ENCODE data around the gene OR2B2.
A peak's percentile ranks its signal among the peaks of the same experiment; 100 is the strongest.
"Not testable (repeated sequence)": the region's sequence is repeated elsewhere in the genome, so short reads cannot be mapped to it uniquely, and the experiment has no call there.

OR2B2 gene

GRCh38 chr6:27911956-27912446 is at the start of gene OR2B2:
OR2B2 (minus strand) TSS chr6:27912396; CDS start chr6:27912319, 77 bp downstream.
- no peak for DNase-seq

- DNase-seq, result no peak
Measured at GRCh38 chr6:27957516-27957915, 45.3 kb upstream of the OR2B2 start.

- DNase-seq, result no peak
Measured at GRCh38 chr6:27956941-27957340, 44.7 kb upstream of the OR2B2 start, which contains the start of gene OR2B6. OR2B6 (plus strand) TSS chr6:27957241; CDS start chr6:27957241, 0 bp downstream.

- no peak for DNase-seq
Measured at GRCh38 chr6:27951040-27951439, 38.8 kb upstream of the OR2B2 start.

GRCh38 chr6:27948237-27948636 is 36.0 kb upstream of the OR2B2 start:
- no peak for DNase-seq

GRCh38 chr6:27943072-27943471 is 30.9 kb upstream of the OR2B2 start:
- not testable (repeated sequence) for DNase-seq

- DNase-seq, result no peak
Measured at GRCh38 chr6:27940766-27941165, 28.6 kb upstream of the OR2B2 start.

- no peak for DNase-seq
Measured at GRCh38 chr6:27931209-27931608, 19.0 kb upstream of the OR2B2 start.

- not testable (repeated sequence) for DNase-seq
Measured at GRCh38 chr6:27929930-27930329, 17.7 kb upstream of the OR2B2 start.

- DNase-seq, result not testable (repeated sequence)
Measured at GRCh38 chr6:27928041-27928440, 15.8 kb upstream of the OR2B2 start.

GRCh38 chr6:27924179-27924578 is 12.0 kb upstream of the OR2B2 start:
- no peak for DNase-seq

- DNase-seq, result no peak
Measured at GRCh38 chr6:27922949-27923348, 10.8 kb upstream of the OR2B2 start.

GRCh38 chr6:27908017-27908416 is 4.2 kb downstream of the OR2B2 start:
- DNase-seq, result no peak

GRCh38 chr6:27902335-27903314 is 9.6 kb downstream of the OR2B2 start:
- peak; percentile 78 for DNase-seq

GRCh38 chr6:27901801-27902200 is 10.4 kb downstream of the OR2B2 start:
- no peak for DNase-seq

GRCh38 chr6:27900197-27900596 is 12.0 kb downstream of the OR2B2 start:
- DNase-seq, result not testable (repeated sequence)

GRCh38 chr6:27899543-27899942 is 12.7 kb downstream of the OR2B2 start:
- no peak for DNase-seq

GRCh38 chr6:27897580-27898206 is 14.5 kb downstream of the OR2B2 start:
- DNase-seq, result no peak

- DNase-seq, result no peak
Measured at GRCh38 chr6:27896398-27896796, 15.8 kb downstream of the OR2B2 start.

GRCh38 chr6:27894839-27895762 is 17.1 kb downstream of the OR2B2 start:
- DNase-seq, result peak; percentile 68

- DNase-seq, result peak; percentile 93
Measured at GRCh38 chr6:27893836-27894807, 18.1 kb downstream of the OR2B2 start.
